Colonic mucosa (tissue), 4 donors: ENCODE data around the gene SETBP1. TPM values are rescaled to one million over a fixed set of nuclear protein-coding genes. Genes with fewer than 3 reads are reported as not detected.

Experiments
- DNase-seq: peaks from one replicate; pipeline ENCODE4 v3.0.0-alpha.2; 2020
- H3K27ac ChIP-seq: fragments of 200-600 bp; one replicate; pipeline ENCODE4 v1.8.0; 2021
- H3K27me3 ChIP-seq: fragments of 200-600 bp; one replicate; pipeline ENCODE4 v1.8.0; 2021
- H3K36me3 ChIP-seq: fragments of 200-600 bp; one replicate; pipeline ENCODE4 v1.8.0; 2021
- H3K4me1 ChIP-seq: fragments of 200-600 bp; one replicate; pipeline ENCODE4 v1.8.0; 2021; ENCODE audit warnings: mild to moderate bottlenecking
- H3K4me3 ChIP-seq: fragments of 200-600 bp; one replicate; pipeline ENCODE4 v1.8.0; 2021
- H3K9ac ChIP-seq, 2 donors: one replicate each; pipeline ENCODE4 v1.7.0; 2013; ENCODE audit warnings: control low read depth in 2 of 2, low read depth in 2 of 2, low read length in 2 of 2
- H3K9me3 ChIP-seq: fragments of 200-600 bp; one replicate; pipeline ENCODE4 v1.8.0; 2021
- CTCF ChIP-seq: fragments of 200-600 bp; IDR thresholded peaks from one replicate; pipeline ENCODE4 v1.8.0; 2022; ENCODE audit warnings: antibody characterized with exemption, mild to moderate bottlenecking
- intact Hi-C: fragments of 100-400 bp; cut with DNase I; formaldehyde crosslinking; loops from one replicate; pipeline ENCODE4 v1.14.1; 2022
- total RNA-seq, 2 donors: library from RNA; stranded (reverse); fragmentation: NEBNext Ultra II Directional in 1 of 2; extraction: Animal tissue kit (Norgen Biotek cat#: 25700) in 1 of 2; gene quantifications; one replicate each; pipeline ENCODE4 v1.2.1, GENCODE V29; 2021
- donor health status: healthy.
- donor health status: DM: no; HTN: no; CAD: no.
- donor health status: DM: no; HTN: no; CAD: no.

SETBP1 gene
- total RNA-seq, 2 donors from 2014 or later = 9.6 to 11.8 TPM

DNA sequence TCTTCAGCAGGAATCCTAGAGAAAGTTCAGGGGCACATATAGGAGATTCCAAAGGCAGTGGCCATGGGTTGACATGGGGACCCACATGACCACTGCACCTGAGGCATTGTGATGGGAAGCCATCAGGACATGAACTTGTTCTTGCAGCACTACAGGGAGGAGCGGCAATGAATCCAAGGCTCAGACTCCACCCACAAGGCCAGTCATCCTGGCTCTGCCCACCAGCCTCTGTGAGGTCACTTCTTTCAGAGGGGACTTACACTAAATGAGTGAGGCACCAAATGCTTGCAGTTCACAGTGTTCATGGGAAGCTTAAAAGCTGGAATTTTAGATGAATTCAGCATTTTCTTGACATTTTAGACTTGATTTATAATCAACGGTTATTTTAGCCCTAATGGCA is 254.2 kb downstream of the SETBP1 start:
- no peaks in the 10 kb centered on the region for H3K9me3 ChIP-seq
- no peak overlapping the region for H3K9ac ChIP-seq
- no peak overlapping the region for H3K27ac ChIP-seq
- no peaks in the 10 kb centered on the region for H3K27me3 ChIP-seq
- no peak for DNase-seq
- intact Hi-C loops = no loop called here
- H3K36me3 ChIP-seq = no peaks in the 10 kb centered on the region
- H3K4me1 ChIP-seq = peaks cover 3% of the 10 kb centered on the region
- TF ChIP-seq CTCF = no peak
- H3K4me3 ChIP-seq = no peak overlapping the region

GRCh38 chr18:44935455-44935854 is 254.8 kb downstream of the SETBP1 start:
- intact Hi-C loops = no loop called here
- H3K36me3 ChIP-seq = no peaks in the 10 kb centered on the region
- TF ChIP-seq CTCF = no peak
- H3K27ac ChIP-seq = no peak overlapping the region
- no peak for DNase-seq
- H3K27me3 ChIP-seq = no peaks in the 10 kb centered on the region
- peaks cover 3% of the 10 kb centered on the region for H3K4me1 ChIP-seq
- H3K9me3 ChIP-seq = no peaks in the 10 kb centered on the region
- no peak overlapping the region for H3K4me3 ChIP-seq
- no peak overlapping the region for H3K9ac ChIP-seq

GRCh38 chr18:44936485-44936884 is 255.8 kb downstream of the SETBP1 start:
- Histone ChIP-seq H3K9ac (no peak overlapping the region), H3K27me3 (no peaks in the 10 kb centered on the region), H3K27ac (no peak overlapping the region), H3K4me3 (no peak overlapping the region), H3K36me3 (no peaks in the 10 kb centered on the region), H3K9me3 (no peaks in the 10 kb centered on the region), H3K4me1 (peaks cover 3% of the 10 kb centered on the region)
- DNase-seq = no peak
- intact Hi-C loops = no loop called here
- TF ChIP-seq CTCF = no peak

GRCh38 chr18:44937960-44938719 is 257.5 kb downstream of the SETBP1 start:
- peak; percentile 76 for DNase-seq
- H3K4me3 ChIP-seq = no peak overlapping the region
- H3K4me1 ChIP-seq = peaks cover 3% of the 10 kb centered on the region
- no peaks in the 10 kb centered on the region for H3K9me3 ChIP-seq
- no peak for TF ChIP-seq CTCF
- H3K9ac ChIP-seq = no peak overlapping the region
- no peaks in the 10 kb centered on the region for H3K27me3 ChIP-seq
- H3K27ac ChIP-seq = no peak overlapping the region
- intact Hi-C loops = no loop called here
- no peaks in the 10 kb centered on the region for H3K36me3 ChIP-seq

- no peaks in the 10 kb centered on the region for H3K36me3 ChIP-seq
- H3K4me1 ChIP-seq = peaks cover 3% of the 10 kb centered on the region
- intact Hi-C loops = no loop called here
- peak; percentile 58 for DNase-seq
- no peak overlapping the region for H3K27ac ChIP-seq
- H3K9me3 ChIP-seq = no peaks in the 10 kb centered on the region
- no peaks in the 10 kb centered on the region for H3K27me3 ChIP-seq
- TF ChIP-seq CTCF = no peak
- H3K9ac ChIP-seq = no peak overlapping the region
- no peak overlapping the region for H3K4me3 ChIP-seq
Measured at GRCh38 chr18:44938720-44939665, 258.3 kb downstream of the SETBP1 start.
